SU-DHL-6 (cell line): Measurements from ENCODE around the gene HCRT.

Experiments
- CTCF ChIP-seq: fragments of 200-600 bp; sonication (generic); IDR thresholded peaks from one replicate; pipeline ENCODE4 v1.5.1; 2017; ENCODE audit warnings: antibody characterized with exemption, mild to moderate bottlenecking, low read length, moderate library complexity; ENCODE audit not compliant: insufficient read depth, poor library complexity, severe bottlenecking
- EZH2phosphoT487 ChIP-seq: fragments of 200-600 bp; sonication (generic), shearing (Covaris generic); conservative IDR thresholded peaks from 2 replicates; pipeline ENCODE4 v1.6.1; 2018; ENCODE audit warnings: mild to moderate bottlenecking, antibody characterized with exemption, low read length, moderate library complexity, mixed read lengths

- TF ChIP-seq EZH2phosphoT487 (no peak), CTCF (no peak)
These were observed 324 bp upstream of the HCRT start for GRCh38 chr17:42185621-42185930.
